GM12891 (cell line): ENCODE data around the gene LHX3.

Experiments
- DNase-seq: peaks from one replicate; pipeline ENCODE4 v3.0.0; 2011; ENCODE audit warnings: low spot score; ENCODE audit not compliant: insufficient read length
- FAIRE-seq: peaks from 2 replicates; lab custom pipeline; 2011; peaks lifted over from hg19 to GRCh38; lab: Jason Lieb, UNC
- PAX5 ChIP-seq: IDR thresholded peaks from 2 replicates; pipeline ENCODE4 v1.6.1; 2011; ENCODE audit warnings: low read length, moderate library complexity, mild to moderate bottlenecking; ENCODE audit not compliant: insufficient read depth, severe bottlenecking
- POLR2A ChIP-seq: IDR thresholded peaks from 2 replicates; pipeline ENCODE4 v1.6.1; 2011; ENCODE audit warnings: low read depth, low read length, control low read depth
- POLR2AphosphoS5 ChIP-seq: IDR thresholded peaks from 2 replicates; pipeline ENCODE4 v1.6.1; 2011; ENCODE audit warnings: low read depth, low read length, control low read depth
- POU2F2 ChIP-seq: IDR thresholded peaks from 2 replicates; pipeline ENCODE4 v1.6.1; 2011; ENCODE audit warnings: low read depth, mild to moderate bottlenecking, control low read depth, low read length, moderate library complexity
- SPI1 ChIP-seq: IDR thresholded peaks from 2 replicates; pipeline ENCODE4 v1.6.1; 2011; ENCODE audit warnings: low read depth, low read length, control low read depth
- TAF1 ChIP-seq: IDR thresholded peaks from 2 replicates; pipeline ENCODE4 v1.6.1; 2011; ENCODE audit warnings: low read depth, low read length, control low read depth

Gene LHX3

GRCh38 chr9:136173648-136174290 is 31.2 kb downstream of the LHX3 start:
- no peak for TF ChIP-seq SPI1
- TF ChIP-seq POU2F2, result no peak
- no peak for TF ChIP-seq TAF1
- TF ChIP-seq POLR2AphosphoS5, result no peak
- no peak for TF ChIP-seq PAX5
- no peak for TF ChIP-seq POLR2A
- DNase-seq, result no peak
- FAIRE-seq, result no peak

DNA sequence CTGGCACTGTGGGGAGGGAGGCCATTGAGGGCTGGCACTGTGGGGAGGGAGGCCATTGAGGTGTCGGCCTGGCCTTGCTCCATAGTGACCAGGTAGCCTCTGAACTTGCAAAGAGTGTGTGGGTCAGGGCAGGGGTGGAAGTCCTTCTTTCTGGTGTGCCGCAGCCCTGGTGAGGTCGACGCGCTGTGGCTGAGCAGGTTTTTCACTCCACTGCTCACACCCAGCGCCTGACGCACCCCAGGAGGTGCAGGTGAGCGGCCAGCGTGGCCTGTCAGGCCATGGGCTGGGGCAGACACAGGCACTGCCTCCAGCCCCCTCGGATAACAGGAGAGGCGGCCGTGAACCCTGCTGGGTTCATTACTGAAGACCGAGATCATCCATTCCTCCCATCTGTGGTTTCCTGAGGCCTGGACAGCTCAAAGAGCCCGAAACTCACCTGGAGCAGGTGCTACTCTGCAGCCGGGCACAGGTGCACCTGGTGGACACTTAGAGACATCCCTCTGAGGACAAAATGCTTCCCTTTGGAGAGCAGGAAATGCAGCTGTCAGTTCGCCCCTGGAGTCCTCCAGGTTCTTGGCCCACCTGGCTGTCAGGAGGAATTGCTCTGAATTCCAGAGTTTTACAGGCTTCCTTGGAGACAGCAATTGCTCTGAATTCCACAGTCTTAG is 32.4 kb downstream of the LHX3 start:
- no peak for FAIRE-seq
- no peak for TF ChIP-seq TAF1
- TF ChIP-seq POU2F2, result no peak
- no peak for TF ChIP-seq POLR2AphosphoS5
- no peak for TF ChIP-seq SPI1
- TF ChIP-seq POLR2A, result no peak
- TF ChIP-seq PAX5, result no peak
- no peak for DNase-seq

- no peak for FAIRE-seq
- no peak for TF ChIP-seq PAX5
- TF ChIP-seq POU2F2, result no peak
- TF ChIP-seq TAF1, result no peak
- TF ChIP-seq POLR2AphosphoS5, result no peak
- no peak for TF ChIP-seq POLR2A
- TF ChIP-seq SPI1, result no peak
Measured at GRCh38 chr9:136171801-136172411, 33.0 kb downstream of the LHX3 start.

GRCh38 chr9:136171009-136171800 is 33.7 kb downstream of the LHX3 start:
- DNase-seq, result no peak
- no peak for FAIRE-seq
- TF ChIP-seq SPI1 (no peak), POLR2A (no peak), TAF1 (no peak), PAX5 (no peak), POLR2AphosphoS5 (no peak), POU2F2 (no peak)

More at GRCh38 chr9:136171801-136172411, 33.0 kb downstream of the LHX3 start:
- no peak for DNase-seq

- FAIRE-seq, result peak; percentile 83
- DNase-seq, result peak; percentile 91
- TF ChIP-seq POLR2A (no peak), POLR2AphosphoS5 (no peak), TAF1 (no peak), SPI1 (no peak), POU2F2 (no peak), PAX5 (no peak)
Measured at GRCh38 chr9:136170006-136170901, 34.7 kb downstream of the LHX3 start.

- no peak for DNase-seq
- no peak for FAIRE-seq
- TF ChIP-seq POU2F2, result no peak
- no peak for TF ChIP-seq TAF1
- no peak for TF ChIP-seq SPI1
- no peak for TF ChIP-seq PAX5
- no peak for TF ChIP-seq POLR2AphosphoS5
- no peak for TF ChIP-seq POLR2A
Measured at GRCh38 chr9:136169495-136169894, 35.4 kb downstream of the LHX3 start.

GRCh38 chr9:136163248-136163850 is 41.6 kb downstream of the LHX3 start:
- DNase-seq, result no peak
- TF ChIP-seq TAF1 (no peak), POU2F2 (no peak), PAX5 (no peak), SPI1 (no peak), POLR2A (no peak), POLR2AphosphoS5 (no peak)
- no peak for FAIRE-seq

DNA sequence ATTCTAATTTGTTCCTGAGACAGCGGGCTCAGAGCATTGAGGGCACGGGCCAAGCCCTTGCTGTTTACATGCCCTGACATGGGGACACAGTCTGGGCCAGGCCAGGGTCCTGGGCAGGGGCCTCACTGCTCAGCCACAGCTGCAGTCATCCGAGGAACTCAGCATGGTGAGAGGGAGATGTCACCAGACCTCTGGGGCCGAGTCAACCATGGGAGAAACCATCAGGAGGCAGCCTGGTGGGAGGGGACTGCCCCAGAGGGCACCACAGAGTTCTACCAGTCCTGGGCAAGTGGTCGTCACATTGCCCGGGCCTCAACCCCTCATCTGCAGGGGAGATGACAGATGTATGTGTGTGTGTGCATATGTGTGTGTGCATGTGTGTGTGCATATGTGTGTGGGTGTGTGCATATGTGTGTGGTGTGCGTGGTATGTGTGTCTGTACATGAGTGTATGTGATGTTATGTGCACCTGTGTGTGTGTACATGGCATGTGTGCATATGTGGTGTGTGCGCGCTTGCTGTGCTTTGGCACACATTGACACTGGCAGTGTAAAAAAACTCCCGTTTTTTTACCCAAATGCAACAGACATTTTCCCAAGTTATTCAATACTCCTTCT is 43.8 kb downstream of the LHX3 start:
- FAIRE-seq (peak; percentile 50), DNase-seq (no peak)
- TF ChIP-seq POLR2A (no peak), SPI1 (no peak), PAX5 (no peak), TAF1 (no peak), POU2F2 (no peak), POLR2AphosphoS5 (no peak)
